Esophagus squamous epithelium (tissue), 4 donors: ENCODE results near the gene CPXM2.

ENCODE experiments used
- POLR2A ChIP-seq, 4 donors: fragments of 450-650 bp; IDR thresholded peaks; one replicate each; pipeline ENCODE4 v1.6.1; 2017; ENCODE audit warnings: antibody characterized with exemption in 4 of 4, mild to moderate bottlenecking in 4 of 4, moderate library complexity in 3 of 4
- TF ChIP-seq, protein P1 (sequence below), 6 experiments: fragments of 450-650 bp in 4 of 6; fragments of 200-600 bp in 2 of 6; sonication (generic) in 2 of 6; IDR thresholded peaks; one replicate each; pipeline ENCODE4 v1.5.1; 2016 to 2019; ENCODE audit warnings: antibody characterized with exemption in 6 of 6, mild to moderate bottlenecking in 4 of 6, moderate library complexity in 4 of 6

DNA sequence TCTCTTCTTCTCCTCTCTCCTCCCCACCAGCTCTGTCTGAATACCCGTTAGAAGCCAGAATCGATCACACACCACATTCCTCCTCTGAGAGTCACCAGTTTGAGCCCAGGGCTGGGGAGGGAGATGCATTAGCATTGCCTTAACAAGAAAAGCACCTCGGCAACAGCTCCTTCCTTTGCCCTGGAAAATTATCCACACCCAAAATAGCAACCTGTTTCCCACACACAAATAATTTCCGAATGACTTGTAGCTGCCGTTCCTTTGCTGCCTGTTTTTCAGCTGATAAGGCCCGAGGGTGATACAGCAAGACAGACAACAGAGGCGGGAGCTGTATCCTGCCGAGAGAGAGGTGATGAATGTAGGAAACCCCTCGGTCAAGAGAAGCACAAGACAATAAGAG, 91.3 kb downstream of the CPXM2 start:
- TF ChIP-seq, protein P1, sequence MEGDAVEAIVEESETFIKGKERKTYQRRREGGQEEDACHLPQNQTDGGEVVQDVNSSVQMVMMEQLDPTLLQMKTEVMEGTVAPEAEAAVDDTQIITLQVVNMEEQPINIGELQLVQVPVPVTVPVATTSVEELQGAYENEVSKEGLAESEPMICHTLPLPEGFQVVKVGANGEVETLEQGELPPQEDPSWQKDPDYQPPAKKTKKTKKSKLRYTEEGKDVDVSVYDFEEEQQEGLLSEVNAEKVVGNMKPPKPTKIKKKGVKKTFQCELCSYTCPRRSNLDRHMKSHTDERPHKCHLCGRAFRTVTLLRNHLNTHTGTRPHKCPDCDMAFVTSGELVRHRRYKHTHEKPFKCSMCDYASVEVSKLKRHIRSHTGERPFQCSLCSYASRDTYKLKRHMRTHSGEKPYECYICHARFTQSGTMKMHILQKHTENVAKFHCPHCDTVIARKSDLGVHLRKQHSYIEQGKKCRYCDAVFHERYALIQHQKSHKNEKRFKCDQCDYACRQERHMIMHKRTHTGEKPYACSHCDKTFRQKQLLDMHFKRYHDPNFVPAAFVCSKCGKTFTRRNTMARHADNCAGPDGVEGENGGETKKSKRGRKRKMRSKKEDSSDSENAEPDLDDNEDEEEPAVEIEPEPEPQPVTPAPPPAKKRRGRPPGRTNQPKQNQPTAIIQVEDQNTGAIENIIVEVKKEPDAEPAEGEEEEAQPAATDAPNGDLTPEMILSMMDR (IDR thresholded peaks at IDR 0.05) = no peak
- TF ChIP-seq POLR2A (IDR thresholded peaks at IDR 0.05) = no peak
